GM19023 (cell line): ENCODE measurements around the gene CFP.

Experiments used
- ATAC-seq: cut with Tn5 transposase; IDR thresholded peaks from one replicate; pipeline ENCODE4 v1.9.1; 2021; ENCODE audit warnings: mild to moderate bottlenecking, moderate library complexity; ENCODE audit not compliant: unreplicated experiment

Gene CFP

DNA sequence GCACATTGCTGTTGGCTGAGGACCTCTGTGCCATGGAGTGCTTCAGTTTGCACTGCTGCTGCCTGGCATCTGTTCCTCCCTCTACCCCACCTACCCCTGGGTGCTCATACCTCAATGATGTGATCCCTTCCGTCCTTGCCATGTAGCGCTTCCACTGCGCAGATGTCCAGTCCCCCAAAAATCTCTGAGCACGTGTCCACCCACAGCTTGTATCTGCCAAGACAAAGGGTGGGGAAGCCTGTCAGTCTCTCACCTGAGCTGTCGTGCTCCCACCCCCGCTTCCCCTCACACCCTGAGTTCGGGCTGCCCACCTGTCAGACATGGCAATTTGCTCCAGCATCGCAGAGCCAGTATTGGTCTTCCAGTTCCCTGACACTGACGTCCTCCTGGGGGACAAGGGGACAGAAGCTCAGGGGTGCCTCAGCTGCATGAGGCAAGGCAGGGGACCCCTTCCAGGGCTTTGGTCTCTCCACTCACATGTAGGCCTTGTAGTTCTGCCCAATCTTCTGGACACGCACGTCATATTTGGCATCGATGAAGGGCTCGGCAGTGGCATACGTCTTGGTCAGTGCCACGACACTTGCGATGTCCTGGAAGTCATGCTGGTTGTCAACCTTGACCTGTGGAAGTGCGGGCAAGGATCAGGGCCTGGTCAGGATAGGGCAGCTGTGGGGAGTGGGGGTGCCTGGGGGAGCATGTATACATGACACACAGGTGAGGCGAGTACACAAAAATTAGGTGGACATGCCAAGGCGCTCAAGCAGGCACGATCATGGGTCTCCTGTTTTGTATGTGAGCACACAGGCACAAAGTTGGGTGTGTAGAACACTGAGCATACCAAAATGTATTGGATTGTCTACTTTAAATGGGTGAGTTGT lies 53.5 kb downstream of the CFP start:
- ATAC-seq: no peak

GRCh38 chrX:47574547-47575301 lies 55.0 kb downstream of the CFP start:
- no peak for ATAC-seq

DNA sequence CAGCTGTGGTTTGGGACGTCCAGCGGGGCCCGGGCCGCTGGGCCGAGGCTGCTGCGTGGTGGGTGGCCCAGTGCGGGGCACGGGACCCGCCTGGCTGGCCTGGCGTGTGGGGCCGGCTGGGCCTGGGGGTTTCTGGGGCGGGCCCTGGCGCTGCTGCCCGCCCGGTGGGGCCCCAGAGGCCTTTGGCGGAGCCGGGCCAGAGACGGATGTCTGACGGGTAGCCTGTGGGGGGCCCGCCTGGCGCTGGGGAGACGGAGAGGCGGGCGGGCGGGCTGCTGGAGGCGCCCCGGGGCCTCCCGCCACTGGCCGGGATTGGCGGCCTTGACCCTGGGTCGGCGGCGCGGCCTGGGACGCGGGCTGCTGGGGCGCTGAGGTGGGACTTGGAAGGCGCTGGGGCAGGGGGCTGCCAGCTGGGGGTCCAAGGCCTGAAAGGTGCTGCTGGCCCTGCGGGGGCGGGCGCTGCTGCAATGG lies 55.6 kb downstream of the CFP start:
- ATAC-seq: no peak

GRCh38 chrX:47573341-47574075 lies 56.2 kb downstream of the CFP start:
- ATAC-seq: no peak
